Rectal smooth muscle tissue (tissue), 1 donor: Measurements from ENCODE around the gene TBX22.
"Not testable (repeated sequence)": the region's sequence is repeated elsewhere in the genome, so short reads cannot be mapped to it uniquely, and the experiment has no call there.

Experiments
- H3K27ac ChIP-seq: one replicate; pipeline ENCODE4 v1.7.0; 2013; ENCODE audit warnings: low read depth, low read length, inconsistent platforms
- H3K27me3 ChIP-seq: one replicate; pipeline ENCODE4 v1.7.0; 2013; ENCODE audit warnings: low read length; ENCODE audit not compliant: control insufficient read depth, insufficient read depth
- H3K36me3 ChIP-seq: one replicate; pipeline ENCODE4 v1.7.0; 2013; ENCODE audit warnings: low read length; ENCODE audit not compliant: control insufficient read depth, insufficient read depth
- H3K4me1 ChIP-seq: one replicate; pipeline ENCODE4 v1.7.0; 2013; ENCODE audit warnings: low read length; ENCODE audit not compliant: control insufficient read depth, insufficient read depth
- H3K4me3 ChIP-seq: one replicate; pipeline ENCODE4 v1.7.0; 2013; ENCODE audit warnings: low read length
- H3K9ac ChIP-seq: one replicate; pipeline ENCODE4 v1.7.0; 2013; ENCODE audit warnings: low read length

Gene TBX22

GRCh38 chrX:80014141-80014940 is at the start of gene TBX22:
Gene TBX22 (plus strand): TSS chrX:80014753. CDS start chrX:80022270, 7,517 bp downstream.
- no peaks in the 10 kb centered on the region for H3K4me1 ChIP-seq
- no peak within 1 kb of the TSS for H3K27ac ChIP-seq
- H3K4me3 ChIP-seq: no peak within 1 kb of the TSS
- no peak within 1 kb of the TSS for H3K9ac ChIP-seq
- no peaks in the 10 kb centered on the region for H3K36me3 ChIP-seq
- H3K27me3 ChIP-seq: no peaks in the 10 kb centered on the region

- Histone ChIP-seq H3K9ac (no peak overlapping the region), H3K27me3 (no peaks in the 10 kb centered on the region), H3K4me1 (no peaks in the 10 kb centered on the region), H3K27ac (no peak overlapping the region), H3K36me3 (no peaks in the 10 kb centered on the region), H3K4me3 (no peak overlapping the region)
Measured at GRCh38 chrX:79975605-79976004, 38.9 kb upstream of the TBX22 start.

GRCh38 chrX:80004458-80004857 is 10.1 kb upstream of the TBX22 start:
- Histone ChIP-seq H3K4me1 (no peaks in the 10 kb centered on the region), H3K36me3 (no peaks in the 10 kb centered on the region), H3K4me3 (no peak overlapping the region), H3K9ac (no peak overlapping the region), H3K27ac (no peak overlapping the region), H3K27me3 (no peaks in the 10 kb centered on the region)

GRCh38 chrX:80011522-80011921 is 3.0 kb upstream of the TBX22 start:
- Histone ChIP-seq H3K27me3 (no peaks in the 10 kb centered on the region), H3K36me3 (no peaks in the 10 kb centered on the region), H3K9ac (no peak overlapping the region), H3K27ac (no peak overlapping the region), H3K4me1 (no peaks in the 10 kb centered on the region), H3K4me3 (no peak overlapping the region)

- Histone ChIP-seq H3K27ac (no peak overlapping the region), H3K36me3 (no peaks in the 10 kb centered on the region), H3K4me1 (no peaks in the 10 kb centered on the region), H3K27me3 (no peaks in the 10 kb centered on the region), H3K4me3 (no peak overlapping the region), H3K9ac (no peak overlapping the region)
Measured at GRCh38 chrX:80016182-80016581, 1.6 kb downstream of the TBX22 start.

- H3K4me1 ChIP-seq: no peaks in the 10 kb centered on the region
- H3K9ac ChIP-seq: no peak overlapping the region
- no peak overlapping the region for H3K27ac ChIP-seq
- no peaks in the 10 kb centered on the region for H3K27me3 ChIP-seq
- no peak overlapping the region for H3K4me3 ChIP-seq
- no peaks in the 10 kb centered on the region for H3K36me3 ChIP-seq
Measured at GRCh38 chrX:80021621-80022020, 7.1 kb downstream of the TBX22 start.

- Histone ChIP-seq H3K27ac (no peak overlapping the region), H3K4me3 (no peak overlapping the region)
Measured at GRCh38 chrX:80022363-80023031, 7.9 kb downstream of the TBX22 start.

GRCh38 chrX:80026116-80026515 is 11.6 kb downstream of the TBX22 start:
- Histone ChIP-seq H3K36me3 (no peaks in the 10 kb centered on the region), H3K9ac (no peak overlapping the region), H3K4me1 (no peaks in the 10 kb centered on the region), H3K27ac (no peak overlapping the region), H3K27me3 (no peaks in the 10 kb centered on the region), H3K4me3 (no peak overlapping the region)

More at GRCh38 chrX:80022363-80023031, 7.9 kb downstream of the TBX22 start:
- no peaks in the 10 kb centered on the region for H3K27me3 ChIP-seq
- H3K9ac ChIP-seq: no peak overlapping the region
- no peaks in the 10 kb centered on the region for H3K4me1 ChIP-seq
- no peaks in the 10 kb centered on the region for H3K36me3 ChIP-seq

- not testable (repeated sequence) for H3K27ac ChIP-seq, H3K36me3 ChIP-seq, H3K4me1 ChIP-seq, H3K27me3 ChIP-seq, H3K9ac ChIP-seq, H3K4me3 ChIP-seq
Measured at GRCh38 chrX:80066156-80066555, 51.6 kb downstream of the TBX22 start.

- not testable (repeated sequence) for H3K27me3 ChIP-seq, H3K36me3 ChIP-seq, H3K4me1 ChIP-seq, H3K9ac ChIP-seq, H3K4me3 ChIP-seq, H3K27ac ChIP-seq
Measured at GRCh38 chrX:80075625-80076024, 61.1 kb downstream of the TBX22 start.
